GM12878 (cell line): ENCODE data around the gene STK10. TPM values are rescaled to one million over a fixed set of nuclear protein-coding genes. Genes with fewer than 3 reads are reported as not detected.

ENCODE experiments used
- ATAC-seq: fragments of 200-7000 bp; cut with Tn5 transposase; 3 replicates; pipeline ENCODE4 v1.9.1; 2020; ENCODE audit warnings: mild to moderate bottlenecking, moderate library complexity
- BruUV-seq: library from RNA; stranded (reverse); fragments of 400-500 nt; replicated peaks from 2 replicates; lab custom pipeline; 2021; lab: Mats Ljungman, UMichigan
- CTCF ChIA-PET: fragments of 300-600 bp; sonication (Branson Sonifier 250); formaldehyde crosslinking; extraction: SDS; loops from one replicate; lab custom pipeline; 2021; ENCODE audit warnings: inconsistent platforms; lab: Yijun Ruan, JAX
- POLR2A ChIA-PET: fragments of 350-600 bp; formaldehyde crosslinking; extraction: SDS; loops from one replicate; lab custom pipeline; 2021; ENCODE audit warnings: inconsistent platforms; lab: Charles Lee
- RAD21 ChIA-PET: fragments of 300-600 bp; sonication (Branson Sonifier 250); formaldehyde crosslinking; loops from one replicate; lab custom pipeline; 2023; ENCODE audit warnings: antibody characterized with exemption; ENCODE audit not compliant: unreplicated experiment; lab: Charles Lee
- SMC1A ChIA-PET: fragments of 300-600 bp; sonication (Branson Sonifier 250); formaldehyde crosslinking; loops from one replicate; lab custom pipeline; 2023; ENCODE audit not compliant: unreplicated experiment, uncharacterized antibody; lab: Charles Lee
- DNase-seq: peaks from one replicate; pipeline ENCODE4 v3.0.0-alpha.2; 2011; ENCODE audit warnings: low read depth, low spot score
- FAIRE-seq: peaks from 3 replicates; lab custom pipeline; 2011; peaks lifted over from hg19 to GRCh38; lab: Jason Lieb, UNC
- H2AFZ ChIP-seq: 2 replicates; pipeline ENCODE4 v1.6.0; 2011; ENCODE audit warnings: low read depth, low read length, control low read depth; ENCODE audit not compliant: control insufficient read depth
- H3K27ac ChIP-seq: 2 replicates; pipeline ENCODE4 v1.5.1; 2011; ENCODE audit warnings: control low read depth; ENCODE audit not compliant: control insufficient read depth, insufficient read depth
- H3K27me3 ChIP-seq, 2 experiments: replicated peaks in 1 of 2; 2 replicates each; pipeline versions ENCODE4 v1.6.0 to v1.6.1; 2011; ENCODE audit warnings: low read length in 1 of 2; ENCODE audit not compliant: control insufficient read depth in 2 of 2, insufficient read depth in 2 of 2
- H3K36me3 ChIP-seq, 2 experiments: 2 replicates each; pipeline ENCODE4 v1.5.1; 2011; ENCODE audit warnings: low read length in 1 of 2; ENCODE audit not compliant: control insufficient read depth in 2 of 2, insufficient read depth in 2 of 2
- H3K4me1 ChIP-seq: 2 replicates; pipeline ENCODE4 v1.6.1; 2011; ENCODE audit warnings: mild to moderate bottlenecking, low read length, moderate library complexity, mixed read lengths; ENCODE audit not compliant: control insufficient read depth, insufficient read depth
- H3K4me2 ChIP-seq: 2 replicates; pipeline ENCODE4 v1.6.0; 2011; ENCODE audit warnings: control low read depth; ENCODE audit not compliant: control insufficient read depth, insufficient read depth
- H3K4me3 ChIP-seq: fragments of 200-600 bp; sonication (generic); 2 replicates; pipeline ENCODE4 v1.5.1; 2016
- H3K79me2 ChIP-seq: 2 replicates; pipeline ENCODE4 v1.6.0; 2011; ENCODE audit warnings: low read length; ENCODE audit not compliant: control insufficient read depth, insufficient read depth
- H3K9ac ChIP-seq: 2 replicates; pipeline ENCODE4 v1.8.0; 2011; ENCODE audit warnings: low read length, control low read depth, mixed read lengths; ENCODE audit not compliant: control insufficient read depth, insufficient read depth
- H3K9me3 ChIP-seq: replicated peaks from 3 replicates; pipeline ENCODE4 v1.5.1; 2011; ENCODE audit warnings: mild to moderate bottlenecking, low read length; ENCODE audit not compliant: control insufficient read depth, insufficient read depth
- H4K20me1 ChIP-seq: 2 replicates; pipeline ENCODE4 v1.6.0; 2011; ENCODE audit not compliant: control insufficient read depth, insufficient read depth
- JUNB ChIP-seq: IDR thresholded peaks from 2 replicates; pipeline ENCODE4 v1.6.1; 2016; ENCODE audit warnings: antibody characterized with exemption, mild to moderate bottlenecking
- PKNOX1 ChIP-seq: fragments of 450-650 bp; IDR thresholded peaks from 2 replicates; pipeline ENCODE4 v1.6.1; 2016; ENCODE audit warnings: mild to moderate bottlenecking
- POU2F2 ChIP-seq: IDR thresholded peaks from 3 replicates; pipeline ENCODE4 v1.6.1; 2011; ENCODE audit warnings: low read depth, mild to moderate bottlenecking, low read length, borderline replicate concordance
- RUNX3 ChIP-seq: IDR thresholded peaks from 2 replicates; pipeline ENCODE4 v1.6.1; 2012; ENCODE audit warnings: low read length, inconsistent platforms
- WGBS: methylation state at CpG from one replicate; pipeline ENCODE4 v1.1.6; 2016; ENCODE audit warnings: low lambda C conversion rate; ENCODE audit not compliant: insufficient replicate concordance, insufficient coverage; ENCODE audit errors: missing lambda C conversion rate; 5-methylcytosine and 5-hydroxymethylcytosine counted together
- in situ Hi-C: fragments of 300-500 bp; cut with MboI; formaldehyde crosslinking; loops from 9 replicates; pipeline ENCODE4 v1.14.3; 2018; ENCODE audit warnings: mixed read lengths
- intact Hi-C: fragments of 100-400 bp; cut with micrococcal nuclease; formaldehyde crosslinking; loops from one replicate; pipeline ENCODE4 v1.14.2; 2022; ENCODE audit not compliant: unreplicated experiment
- polyA plus RNA-seq, 11 experiments: library from polyadenylated mRNA; depleted of rRNA in 4 of 11; unstranded in 6 of 11; stranded (reverse) in 5 of 11; fragments of >200 nt; fragmentation: Nextera tagmentation in 4 of 11; fragmentation: Illumina TruSeq in 1 of 11; extraction: Ambion mirVana in 4 of 11; extraction: Trizol in 1 of 11; gene quantifications; 1 replicate in 1 of 11; 2 replicates in 10 of 11; pipeline versions ENCODE4 v1.2.1 to v1.2.3, GENCODE V29; 2011 to 2016; ENCODE audit warnings: inconsistent platforms in 2 of 11, missing spikeins in 2 of 11, low read depth in 1 of 11
- total RNA-seq, 4 experiments: library from RNA; depleted of rRNA in 3 of 4; stranded (reverse); fragments of >200 nt in 3 of 4; fragmentation: Illumina TruSeq in 1 of 4; extraction: Trizol in 1 of 4; gene quantifications; 2 replicates each; pipeline versions ENCODE4 v1.2.1 to v1.2.3, GENCODE V29; 2013 to 2021

Gene STK10
- total and polyA plus RNA-seq, 10 of the 15 experiments (the other 5 are each of a cell fraction or from before 2014, with no cell fraction given), result 14.2 to 96.4 (median 50.6) TPM

DNA sequence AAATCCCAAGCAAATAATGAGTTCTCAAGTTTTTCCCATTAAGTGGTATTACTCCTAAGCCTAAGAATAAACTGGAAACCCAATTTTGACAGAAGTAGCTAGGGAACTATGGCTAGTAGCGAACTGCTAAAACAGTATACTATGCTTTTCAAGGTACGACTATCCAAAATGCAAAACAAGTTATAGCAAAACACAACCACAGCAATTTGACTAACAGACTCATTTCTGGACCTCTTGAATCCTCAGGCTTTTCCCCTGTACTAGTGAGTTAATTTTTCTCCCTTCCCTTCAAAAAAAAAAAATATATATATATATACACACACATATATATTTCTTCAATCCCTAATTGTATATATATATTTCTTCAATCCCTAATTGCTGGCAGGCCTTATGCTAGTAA is 188.9 kb downstream of the STK10 start:
- CTCF ChIA-PET, result interaction anchor here (1.4 to 6.7 kb wide), 3 partner anchors 84 to 92 kb away, joined by 5 to 53 read pairs (median 6); no protein-coding TSS in a partner anchor
- H3K27ac ChIP-seq, result peak overlapping the region; percentile 32; the same call in 1 of the 2 replicates

More for the DNA sequence above, 188.9 kb downstream of the STK10 start:
- intact Hi-C loops (no loop called here), in situ Hi-C loops (no loop called here)
- H3K36me3 ChIP-seq, result peaks cover 0 to 12% of the 10 kb centered on the region in 2 experiments; a peak in 1 of 4 replicates
- peaks cover 96% of the 10 kb centered on the region for H3K79me2 ChIP-seq
- no TSS peak for BruUV-seq
- peak overlapping the region; percentile 46; the same call in 1 of the 2 replicates for H3K4me3 ChIP-seq
- H4K20me1 ChIP-seq, result no peaks in the 10 kb centered on the region
- H3K4me1 ChIP-seq, result peaks cover 48% of the 10 kb centered on the region
- H3K9me3 ChIP-seq, result no peaks in the 10 kb centered on the region; the same call in 2 of the 3 replicates
- no peak overlapping the region for H3K9ac ChIP-seq
- TF ChIP-seq JUNB (peak; percentile 35; the same call in 1 of the 2 replicates), RUNX3 (peak; percentile 53), POU2F2 (peak; percentile 73; the same call in 2 of the 3 replicates), PKNOX1 (no peak)
- ATAC-seq, result no peak
- ChIA-PET SMC1A (interaction anchor here (0.8 to 6.8 kb wide), 4 partner anchors 15 to 87 kb away, joined by 3 to 52 read pairs (median 22); no protein-coding TSS in a partner anchor), RAD21 (interaction anchor here (1.3 to 2.6 kb wide), 2 partner anchors 61 to 86 kb away, joined by 3 to 9 read pairs; no protein-coding TSS in a partner anchor), POLR2A (no interaction called here)
- peak overlapping the region; percentile 78 for H3K4me2 ChIP-seq
- H2AFZ ChIP-seq, result no peak overlapping the region
- FAIRE-seq, result no peak
- WGBS, result 22% methylated on average over 2 of the region's 2 CpGs
- DNase-seq, result no peak
- H3K27me3 ChIP-seq, result no peaks in the 10 kb centered on the region
